Karpas-422 (cell line): ENCODE results near the gene TOMM34. TPM values are rescaled to one million over a fixed set of nuclear protein-coding genes. Genes with fewer than 3 reads are reported as not detected.

Source experiments
- DNase-seq: peaks from one replicate; pipeline ENCODE4 v3.0.0-alpha.2; 2015
- H2AFZ ChIP-seq: fragments of 200-600 bp; sonication (generic); 2 replicates; pipeline ENCODE4 v1.6.1; 2014; ENCODE audit warnings: antibody characterized with exemption, low read length, mixed read lengths
- H3K27ac ChIP-seq: fragments of 200-600 bp; sonication (generic); 2 replicates; pipeline ENCODE4 v1.5.1; 2014; ENCODE audit warnings: mild to moderate bottlenecking, low read length, moderate library complexity
- H3K27me3 ChIP-seq: fragments of 200-600 bp; sonication (generic); 2 replicates; pipeline ENCODE4 v1.6.1; 2014; ENCODE audit warnings: low read length, mixed read lengths
- H3K36me3 ChIP-seq: fragments of 200-600 bp; sonication (generic); 2 replicates; pipeline ENCODE4 v1.6.1; 2014; ENCODE audit warnings: low read length, mixed read lengths; ENCODE audit not compliant: insufficient read depth
- H3K4me1 ChIP-seq: fragments of 200-600 bp; sonication (generic); 2 replicates; pipeline ENCODE4 v1.6.1; 2014; ENCODE audit warnings: mild to moderate bottlenecking, low read length, mixed read lengths
- H3K4me2 ChIP-seq: fragments of 200-600 bp; sonication (generic); 2 replicates; pipeline ENCODE4 v1.6.1; 2014; ENCODE audit warnings: low read length, low read depth, mild to moderate bottlenecking; ENCODE audit not compliant: poor library complexity, severe bottlenecking
- H3K4me3 ChIP-seq: fragments of 200-600 bp; sonication (generic); 2 replicates; pipeline ENCODE4 v1.5.1; 2014; ENCODE audit warnings: mild to moderate bottlenecking, antibody characterized with exemption, low read length, mixed read lengths
- H3K79me2 ChIP-seq: fragments of 200-600 bp; sonication (generic); 2 replicates; pipeline ENCODE4 v1.6.1; 2014; ENCODE audit warnings: mild to moderate bottlenecking, low read length, mixed read lengths
- H3K9ac ChIP-seq: fragments of 200-600 bp; sonication (generic); 2 replicates; pipeline ENCODE4 v1.6.0; 2014; ENCODE audit warnings: low read length
- H3K9me2 ChIP-seq: fragments of 200-600 bp; sonication (generic), shearing (Covaris generic); replicated peaks from 2 replicates; pipeline ENCODE4 v1.6.0; 2014; ENCODE audit warnings: mild to moderate bottlenecking, low read length, moderate library complexity; ENCODE audit not compliant: insufficient read depth
- H3K9me3 ChIP-seq: fragments of 300-700, 200-600 bp; sonication (generic); 2 replicates; pipeline ENCODE4 v1.6.1; 2014; ENCODE audit warnings: low read length, mixed read lengths
- H4K20me1 ChIP-seq: fragments of 200-600 bp; sonication (generic); 2 replicates; pipeline ENCODE4 v1.6.1; 2014; ENCODE audit warnings: mild to moderate bottlenecking, antibody characterized with exemption, low read length, low read depth; ENCODE audit not compliant: insufficient read depth
- total RNA-seq: library from RNA; depleted of rRNA; stranded (reverse); fragments of >200 nt; shearing (Covaris generic); gene quantifications from 2 replicates; pipeline ENCODE4 v1.2.3, GENCODE V29; 2014; ENCODE audit warnings: low replicate concordance

The TOMM34 gene
- total RNA-seq, 1 experiment from 2014 or later = 42.7 TPM

DNA sequence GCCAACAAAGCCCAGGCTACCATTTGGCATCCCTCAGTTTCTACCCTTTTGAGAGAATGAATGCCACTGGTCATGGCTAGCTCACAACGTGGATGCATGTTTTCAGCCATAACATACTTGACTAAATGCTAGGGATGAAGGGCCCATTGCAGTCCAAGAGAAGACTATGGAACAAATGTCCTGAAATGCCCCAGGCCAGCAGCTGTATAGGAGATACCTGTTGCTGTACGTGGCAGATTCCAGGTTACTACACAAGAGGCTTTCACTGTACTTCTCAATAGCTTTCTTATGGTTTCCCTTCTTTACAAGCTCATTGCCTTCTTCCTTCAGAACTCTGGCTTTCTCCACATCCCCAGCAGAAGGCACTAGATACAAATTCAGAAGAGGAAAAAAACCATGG lies 11.7 kb downstream of the TOMM34 start:
- Histone ChIP-seq H3K9me3 (no peaks in the 10 kb centered on the region), H3K4me3 (no peak overlapping the region), H3K4me2 (no peak overlapping the region), H3K27ac (no peak overlapping the region), H3K9me2 (no peaks in the 10 kb centered on the region), H3K79me2 (peaks cover 17% of the 10 kb centered on the region; the same call in 1 of the 2 replicates), H3K27me3 (no peaks in the 10 kb centered on the region), H4K20me1 (no peaks in the 10 kb centered on the region), H2AFZ (no peak overlapping the region), H3K36me3 (peaks cover 74% of the 10 kb centered on the region), H3K4me1 (peaks cover 13% of the 10 kb centered on the region), H3K9ac (no peak overlapping the region)
- no peak for DNase-seq

DNA sequence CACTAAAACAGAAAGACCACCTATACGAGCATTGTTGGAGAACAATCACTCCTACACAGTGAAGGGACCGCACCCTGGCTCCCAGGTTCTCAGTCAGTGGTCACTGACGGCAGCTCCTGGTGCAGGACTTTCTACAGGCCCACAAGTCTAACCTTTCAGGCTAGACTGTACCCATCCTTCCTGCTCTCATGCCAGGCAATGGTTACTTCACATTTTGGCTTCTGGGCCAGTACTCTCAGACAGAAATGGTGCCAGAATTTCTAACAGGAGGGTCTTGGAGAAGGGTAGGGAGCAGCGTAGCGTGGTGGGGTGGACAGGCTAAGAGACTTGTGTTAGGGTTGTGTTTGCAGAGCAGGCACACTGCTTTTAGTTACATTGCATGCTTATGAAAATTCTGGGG lies 12.1 kb downstream of the TOMM34 start:
- H3K4me3 ChIP-seq = no peak overlapping the region
- H4K20me1 ChIP-seq = no peaks in the 10 kb centered on the region
- no peak overlapping the region for H3K4me2 ChIP-seq
- no peak for DNase-seq
- H3K36me3 ChIP-seq = peaks cover 74% of the 10 kb centered on the region
- peaks cover 14% of the 10 kb centered on the region; the same call in 1 of the 2 replicates for H3K79me2 ChIP-seq
- no peaks in the 10 kb centered on the region for H3K27me3 ChIP-seq
- H3K9me3 ChIP-seq = no peaks in the 10 kb centered on the region
- no peak overlapping the region for H3K9ac ChIP-seq
- H3K4me1 ChIP-seq = peaks cover 9% of the 10 kb centered on the region
- no peak overlapping the region for H3K27ac ChIP-seq
- H3K9me2 ChIP-seq = no peaks in the 10 kb centered on the region
- H2AFZ ChIP-seq = no peak overlapping the region

DNA sequence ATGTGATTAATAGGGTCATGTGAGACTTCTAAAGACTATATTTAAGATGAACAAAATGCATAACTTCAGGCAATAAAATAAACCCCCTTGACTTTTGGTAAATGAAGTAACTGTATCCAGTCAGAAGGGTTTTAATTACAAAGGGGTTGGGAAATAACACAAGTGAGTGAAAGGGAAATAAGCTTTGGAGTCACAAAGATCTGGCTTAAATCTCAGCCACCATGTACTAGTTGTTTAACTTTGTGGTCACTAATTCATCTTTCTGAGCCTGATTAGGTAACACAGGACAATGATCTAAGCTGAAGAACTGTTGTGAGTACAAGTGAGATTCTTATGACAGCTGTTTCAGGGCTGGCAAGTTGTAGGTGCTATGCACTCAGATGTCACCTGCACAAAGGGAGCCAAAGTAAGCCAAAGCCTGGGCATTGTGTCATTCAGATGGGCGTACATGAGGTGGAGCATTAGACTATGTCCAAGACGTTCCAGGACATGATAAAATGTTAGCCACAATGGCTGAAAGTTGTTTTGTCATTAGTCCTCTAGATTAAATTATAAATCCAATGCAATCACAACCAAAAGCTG lies 13.8 kb downstream of the TOMM34 start:
- Histone ChIP-seq H3K4me2 (no peak overlapping the region), H3K79me2 (peaks cover 12% of the 10 kb centered on the region; the same call in 1 of the 2 replicates), H3K9me2 (no peaks in the 10 kb centered on the region), H3K27ac (no peak overlapping the region), H3K36me3 (peaks cover 72% of the 10 kb centered on the region), H3K4me3 (no peak overlapping the region), H4K20me1 (no peaks in the 10 kb centered on the region), H3K9ac (no peak overlapping the region), H3K4me1 (no peaks in the 10 kb centered on the region), H2AFZ (no peak overlapping the region), H3K9me3 (no peaks in the 10 kb centered on the region), H3K27me3 (no peaks in the 10 kb centered on the region)
- DNase-seq = no peak

DNA sequence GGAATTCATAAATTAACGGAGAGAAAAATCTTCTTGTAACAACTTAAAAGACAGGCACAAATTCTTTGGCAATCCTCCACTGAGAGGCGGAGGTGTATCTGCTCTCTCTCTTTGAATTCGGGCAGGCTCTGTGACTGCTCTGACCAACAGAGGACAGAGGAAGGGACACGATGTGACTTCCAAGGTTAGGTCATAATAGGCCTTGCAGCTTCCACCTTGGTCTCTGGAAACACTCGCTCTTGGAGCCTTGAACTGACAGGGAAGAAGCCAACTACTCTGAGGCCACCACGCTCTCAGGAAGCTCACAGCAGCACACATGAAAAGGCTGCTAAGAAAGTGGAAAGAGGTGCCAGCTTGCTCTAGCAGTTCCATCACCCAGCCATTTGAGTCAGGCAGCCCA lies 14.9 kb downstream of the TOMM34 start:
- Histone ChIP-seq H2AFZ (no peak overlapping the region), H3K79me2 (peaks cover 10% of the 10 kb centered on the region; the same call in 1 of the 2 replicates), H3K27ac (no peak overlapping the region), H3K4me3 (no peak overlapping the region), H3K9me3 (no peaks in the 10 kb centered on the region), H3K4me2 (no peak overlapping the region), H3K4me1 (no peaks in the 10 kb centered on the region), H4K20me1 (no peaks in the 10 kb centered on the region), H3K27me3 (no peaks in the 10 kb centered on the region), H3K36me3 (peaks cover 73% of the 10 kb centered on the region), H3K9me2 (no peaks in the 10 kb centered on the region), H3K9ac (no peak overlapping the region)
- DNase-seq = no peak

DNA sequence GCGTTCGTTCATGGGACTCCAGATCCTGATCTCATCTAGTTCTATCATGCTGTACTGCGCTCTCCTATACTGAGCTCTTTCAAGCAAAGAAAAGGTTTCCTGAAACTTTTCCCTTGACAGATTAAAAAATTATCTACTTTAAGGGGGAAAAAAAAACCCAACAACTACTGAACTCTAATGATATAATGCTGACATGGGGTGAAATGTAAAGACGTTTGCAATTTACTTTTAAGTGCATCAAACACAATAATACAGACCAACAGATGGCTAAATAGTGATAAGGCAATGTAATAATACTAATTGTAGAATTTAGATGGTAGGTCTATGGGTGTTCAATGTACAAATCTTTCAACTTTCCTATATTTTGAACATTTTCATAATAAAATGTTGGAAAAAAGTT lies 16.4 kb downstream of the TOMM34 start:
- no peaks in the 10 kb centered on the region for H4K20me1 ChIP-seq
- no peak overlapping the region for H3K4me2 ChIP-seq
- H3K27ac ChIP-seq = no peak overlapping the region
- no peaks in the 10 kb centered on the region for H3K9me3 ChIP-seq
- H3K9ac ChIP-seq = no peak overlapping the region
- no peak overlapping the region for H3K4me3 ChIP-seq
- H3K36me3 ChIP-seq = peaks cover 67% of the 10 kb centered on the region
- H3K4me1 ChIP-seq = no peaks in the 10 kb centered on the region
- no peak for DNase-seq
- peaks cover 10% of the 10 kb centered on the region; the same call in 1 of the 2 replicates for H3K79me2 ChIP-seq
- H3K27me3 ChIP-seq = no peaks in the 10 kb centered on the region
- no peak overlapping the region for H2AFZ ChIP-seq
- H3K9me2 ChIP-seq = no peaks in the 10 kb centered on the region

DNA sequence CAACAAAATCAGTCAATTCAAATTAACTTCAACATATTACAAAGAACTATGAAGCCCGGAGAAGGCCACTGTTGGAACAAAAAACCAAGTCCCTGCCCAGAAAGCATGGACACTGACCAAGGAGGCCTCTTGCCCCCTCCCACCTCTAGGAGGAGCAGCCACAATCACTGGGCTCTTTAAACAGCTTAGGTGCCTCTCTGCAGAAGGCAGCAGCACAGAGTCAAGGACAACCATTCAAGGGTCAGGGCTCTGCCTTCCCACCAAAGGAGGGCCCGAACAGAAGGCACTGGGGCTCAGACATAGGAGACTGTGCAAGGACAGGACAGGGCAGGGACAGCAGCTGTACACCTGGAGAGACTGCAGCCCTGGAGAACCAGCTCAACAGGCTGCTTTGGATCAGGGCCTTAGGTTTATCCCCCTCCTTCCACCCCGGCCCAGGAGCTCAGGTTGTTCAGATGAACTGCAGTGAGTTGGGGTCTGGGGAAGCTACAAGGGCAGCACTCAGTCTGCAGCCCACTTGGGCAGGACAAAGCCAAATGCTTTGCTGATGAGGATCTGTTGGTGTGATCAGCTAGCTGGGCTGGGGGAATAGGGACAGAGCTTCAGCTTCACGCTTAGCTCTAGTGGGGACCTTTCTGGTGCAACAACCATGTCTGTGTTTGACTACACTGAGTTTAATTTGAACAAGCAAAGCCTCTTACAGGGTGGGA lies 17.8 kb downstream of the TOMM34 start:
- H3K9ac ChIP-seq = no peak overlapping the region
- H3K27me3 ChIP-seq = no peaks in the 10 kb centered on the region
- no peak overlapping the region for H3K27ac ChIP-seq
- no peaks in the 10 kb centered on the region for H3K9me3 ChIP-seq
- H3K79me2 ChIP-seq = peaks cover 6% of the 10 kb centered on the region; the same call in 1 of the 2 replicates
- no peaks in the 10 kb centered on the region for H3K4me1 ChIP-seq
- no peak overlapping the region for H2AFZ ChIP-seq
- H3K9me2 ChIP-seq = no peaks in the 10 kb centered on the region
- H3K4me3 ChIP-seq = no peak overlapping the region
- H4K20me1 ChIP-seq = no peaks in the 10 kb centered on the region
- DNase-seq = no peak
- peaks cover 55% of the 10 kb centered on the region; the same call in 1 of the 2 replicates for H3K36me3 ChIP-seq
- no peak overlapping the region for H3K4me2 ChIP-seq

DNA sequence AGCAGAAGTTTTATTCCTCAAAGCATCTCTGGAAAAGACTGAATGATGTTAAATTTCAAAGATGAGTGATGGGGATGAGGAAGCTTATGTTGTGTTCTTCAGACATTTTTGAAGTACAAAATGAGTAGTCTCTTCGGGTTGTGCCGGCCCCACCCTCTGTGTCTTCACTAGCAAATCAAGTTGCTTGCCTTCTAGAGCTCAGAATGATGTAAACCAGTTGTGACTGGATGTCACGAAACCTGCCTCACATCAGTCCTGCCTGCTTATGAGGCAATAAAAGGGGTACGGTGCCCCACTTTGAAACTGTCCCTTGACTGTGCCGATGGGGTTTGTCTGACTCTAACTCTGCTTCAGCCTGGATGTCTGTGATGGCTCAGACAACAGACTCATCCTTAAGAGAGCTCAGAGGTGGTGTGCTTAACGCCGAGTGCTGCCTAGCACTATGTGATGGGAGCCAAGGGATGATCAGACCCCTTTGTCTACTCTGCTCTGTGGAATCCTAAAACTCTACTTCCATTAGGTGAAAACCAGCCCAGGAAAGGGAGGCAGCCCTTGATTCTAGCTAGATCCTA lies 19.0 kb downstream of the TOMM34 start:
- Histone ChIP-seq H4K20me1 (no peaks in the 10 kb centered on the region), H3K4me3 (no peak overlapping the region), H2AFZ (no peak overlapping the region), H3K9ac (no peak overlapping the region), H3K36me3 (peaks cover 45% of the 10 kb centered on the region; the same call in 1 of the 2 replicates), H3K4me1 (no peaks in the 10 kb centered on the region), H3K4me2 (no peak overlapping the region), H3K9me2 (no peaks in the 10 kb centered on the region), H3K27me3 (no peaks in the 10 kb centered on the region), H3K27ac (no peak overlapping the region), H3K9me3 (no peaks in the 10 kb centered on the region), H3K79me2 (peaks cover 6% of the 10 kb centered on the region; the same call in 1 of the 2 replicates)
- no peak for DNase-seq

DNA sequence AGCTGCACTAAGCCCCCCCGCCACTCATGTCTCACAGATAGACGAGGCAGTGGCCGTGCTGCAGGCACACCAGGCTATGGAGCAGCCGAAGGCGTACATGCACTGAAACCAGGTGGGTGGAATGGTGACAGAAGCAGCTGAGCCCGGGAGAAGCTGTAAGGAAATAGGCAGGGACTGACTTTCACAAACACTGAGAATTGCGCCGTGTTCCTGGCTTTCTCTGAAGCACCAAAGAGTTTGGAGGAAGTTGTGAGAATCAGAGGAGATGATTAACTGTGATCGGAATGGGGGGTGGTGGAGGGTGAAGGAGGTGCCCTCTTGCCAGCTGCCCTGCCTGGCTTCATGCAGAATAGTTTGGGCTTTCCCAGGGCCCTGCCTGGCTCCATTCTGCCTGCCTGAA lies 21.6 kb downstream of the TOMM34 start:
- Histone ChIP-seq H3K36me3 (peaks cover 27% of the 10 kb centered on the region; the same call in 1 of the 2 replicates), H3K9me2 (no peaks in the 10 kb centered on the region), H3K9me3 (no peaks in the 10 kb centered on the region)

More for the DNA sequence above, 21.6 kb downstream of the TOMM34 start:
- DNase-seq = no peak
- no peaks in the 10 kb centered on the region for H4K20me1 ChIP-seq
- no peak overlapping the region for H3K9ac ChIP-seq
- H3K27ac ChIP-seq = no peak overlapping the region
- no peak overlapping the region for H2AFZ ChIP-seq
- H3K4me1 ChIP-seq = no peaks in the 10 kb centered on the region
- H3K79me2 ChIP-seq = no peaks in the 10 kb centered on the region
- H3K27me3 ChIP-seq = no peaks in the 10 kb centered on the region
- H3K4me2 ChIP-seq = no peak overlapping the region
- no peak overlapping the region for H3K4me3 ChIP-seq
